ENCODE results near the gene PNP.

GRCh38 chr14:20435582-20436362 lies 33.4 kb upstream of the PNP start, which contains the start of gene KLHL33:
- no peak for TF ChIP-seq POLR2A (IDR thresholded peaks at IDR 0.05; ENCODE audit: low read depth, low read length)
- TF ChIP-seq CTCF (IDR thresholded peaks at IDR 0.05; ENCODE audit: extremely low read depth in 1 of 2, insufficient read depth in 1 of 2, low read depth in 1 of 2, low read length in 2 of 2): no peak
- TF ChIP-seq FOS (IDR thresholded peaks at IDR 0.05; ENCODE audit: borderline replicate concordance, insufficient read depth, low read length): no peak
